ENCODE measurements around the gene ZNF580. TPM values are rescaled to one million over a fixed set of nuclear protein-coding genes. Genes with fewer than 3 reads are reported as not detected.

The ZNF580 gene
- total and polyA plus RNA-seq, 3 experiments from 2014 or later, result 15.2 to 41.3 (median 39.6) TPM

DNA sequence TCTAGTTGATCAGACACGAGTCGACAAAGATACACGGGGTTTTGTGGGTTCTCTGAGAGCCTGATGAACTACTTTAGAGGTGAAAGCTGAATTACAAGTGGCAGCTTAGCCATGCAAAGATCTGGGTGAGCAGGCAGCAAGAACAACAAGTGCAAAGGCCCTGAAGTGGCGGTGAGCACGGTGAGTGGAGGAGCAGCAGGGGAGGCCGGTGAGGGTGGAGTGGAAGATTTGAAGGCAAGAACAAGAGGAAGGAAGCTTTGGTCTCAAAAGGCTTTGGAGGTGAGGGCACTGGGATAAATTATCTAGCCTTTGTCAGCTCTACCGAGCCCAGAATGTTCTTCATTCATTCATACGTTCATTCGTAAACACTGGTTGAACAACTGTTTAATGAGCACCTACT, 34.0 kb upstream of the ZNF580 start:
- no peaks in the 10 kb centered on the region for H3K27me3 Mint-ChIP-seq
- H3K27ac Mint-ChIP-seq, result peak overlapping the region; percentile 43 to 98 (median 94)
- no peak for DNase-seq
- POLR2A ChIA-PET, result interaction anchor here (0.8 to 2.0 kb wide), 5 partner anchors 17 to 48 kb away, joined by 3 to 9 read pairs (median 3); partner anchors contain the start of gene ZNF784
- H3K4me1 Mint-ChIP-seq, result peaks cover 50 to 70% (median 69%) of the 10 kb centered on the region in 3 donors
- peak overlapping the region; percentile 13 to 93 (median 89) for H3K4me3 Mint-ChIP-seq
- Histone ChIP-seq H3K4me3 (ENCODE audit: low read length) (no peak overlapping the region), H3K27me3 (ENCODE audit: insufficient read depth, low read length, poor library complexity, severe bottlenecking) (no peaks in the 10 kb centered on the region), H3K4me1 (ENCODE audit: insufficient read depth, low read length) (peaks cover 26% of the 10 kb centered on the region), H3K27ac (ENCODE audit: low read depth, low read length) (peak overlapping the region; percentile 80), H3K36me3 (ENCODE audit: insufficient read depth, low read length) (peaks cover 6% of the 10 kb centered on the region), H3K9me3 (ENCODE audit: low read length) (no peaks in the 10 kb centered on the region)
- no peaks in the 10 kb centered on the region for H3K9me3 Mint-ChIP-seq
- CTCF ChIA-PET, result interaction anchor here (1.0 to 3.3 kb wide), 18 partner anchors 8 to 140 kb away, joined by 3 to 67 read pairs (median 8); partner anchors contain the start of genes U2AF2 and ZNF784
- H3K36me3 Mint-ChIP-seq, result peaks cover 4 to 55% (median 8%) of the 10 kb centered on the region in 3 donors

DNA sequence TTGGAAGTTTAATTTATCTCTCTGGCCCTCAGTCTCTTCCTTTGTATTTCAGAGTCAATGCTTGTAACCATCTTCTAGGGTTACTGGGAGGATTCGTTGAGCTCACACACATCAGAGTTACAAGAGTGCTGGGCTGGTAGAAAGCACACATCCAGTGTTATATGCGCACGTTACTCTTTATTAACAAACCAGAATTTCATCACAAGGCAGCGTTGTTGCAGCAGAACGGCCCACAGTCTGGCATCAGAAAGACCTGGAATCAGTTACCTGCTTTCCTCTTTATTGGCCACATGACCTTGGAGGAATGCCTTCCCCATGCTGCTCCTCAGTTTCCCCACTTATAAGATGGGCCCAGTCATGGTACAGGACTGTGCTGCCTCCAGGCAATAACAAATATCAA, 31.5 kb upstream of the ZNF580 start:
- H3K4me1 ChIP-seq (ENCODE audit: insufficient read depth, low read length), result peaks cover 26% of the 10 kb centered on the region
- H3K9me3 ChIP-seq (ENCODE audit: low read length), result no peaks in the 10 kb centered on the region
- no peaks in the 10 kb centered on the region for H3K9me3 Mint-ChIP-seq
- peaks cover 4 to 63% (median 8%) of the 10 kb centered on the region in 3 donors for H3K36me3 Mint-ChIP-seq
- no peak overlapping the region for H3K4me3 ChIP-seq (ENCODE audit: low read length)
- no peaks in the 10 kb centered on the region for H3K27me3 ChIP-seq (ENCODE audit: insufficient read depth, low read length, poor library complexity, severe bottlenecking)
- ChIA-PET CTCF (interaction anchor here (1.4 kb wide), 1 partner anchor 14 kb away, joined by 4 read pairs; the partner anchor contains the start of gene ZNF784), POLR2A (no interaction called here)
- no peak overlapping the region for H3K4me3 Mint-ChIP-seq
- DNase-seq, result no peak
- H3K27me3 Mint-ChIP-seq, result no peaks in the 10 kb centered on the region
- peaks cover 6% of the 10 kb centered on the region for H3K36me3 ChIP-seq (ENCODE audit: insufficient read depth, low read length)
- peaks cover 50 to 73% (median 72%) of the 10 kb centered on the region in 3 donors for H3K4me1 Mint-ChIP-seq
- no peak overlapping the region for H3K27ac ChIP-seq (ENCODE audit: low read depth, low read length)
- peak overlapping the region in 2 of 8 donors; percentile 54 to 72 for H3K27ac Mint-ChIP-seq

DNA sequence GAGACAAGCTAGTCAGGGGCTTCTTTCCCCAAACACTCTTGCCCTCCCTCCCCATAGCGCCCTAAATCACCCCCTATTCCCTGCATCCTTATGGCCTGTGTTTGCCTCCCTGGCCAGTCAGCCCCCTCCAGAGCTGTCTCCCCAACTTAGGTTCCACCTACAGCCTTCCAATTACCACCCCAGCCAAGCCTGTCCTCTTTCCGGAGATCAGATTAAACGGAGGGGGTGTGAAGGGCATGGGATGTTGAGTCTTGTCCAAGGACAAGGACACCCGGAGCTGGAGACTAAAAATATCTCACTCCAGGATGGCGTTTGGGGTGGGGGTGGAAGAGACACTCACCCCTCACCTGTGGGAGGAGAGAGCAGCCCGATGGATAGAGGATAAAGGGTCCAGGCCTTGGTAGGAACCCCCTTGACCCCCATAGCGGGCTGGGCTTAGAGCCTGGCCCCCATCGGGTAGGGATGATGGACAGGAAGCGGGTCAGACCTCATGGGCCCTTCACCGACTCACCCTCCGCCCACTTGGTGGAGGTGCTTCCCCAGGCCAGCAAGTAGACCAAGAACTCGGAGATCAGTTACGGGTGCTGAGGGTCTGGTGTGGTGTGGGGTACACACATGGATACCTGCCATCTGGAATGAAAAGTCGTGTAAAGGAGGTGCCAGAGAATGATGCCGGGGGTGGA, 29.4 kb upstream of the ZNF580 start:
- Mint-ChIP-seq H3K27ac (peak overlapping the region in 3 of 8 donors; percentile 19 to 75 (median 46)), H3K36me3 (peaks cover 4 to 61% (median 8%) of the 10 kb centered on the region in 3 donors), H3K4me1 (peaks cover 36 to 60% (median 57%) of the 10 kb centered on the region in 3 donors), H3K4me3 (peak overlapping the region in 1 of 7 donors; percentile 18), H3K27me3 (no peaks in the 10 kb centered on the region), H3K9me3 (no peaks in the 10 kb centered on the region)
- peaks cover 13% of the 10 kb centered on the region for H3K4me1 ChIP-seq (ENCODE audit: insufficient read depth, low read length)
- no peak overlapping the region for H3K27ac ChIP-seq (ENCODE audit: low read depth, low read length)
- H3K4me3 ChIP-seq (ENCODE audit: low read length), result no peak overlapping the region
- ChIA-PET CTCF (interaction anchor here (0.9 kb wide), 1 partner anchor 108 kb away, joined by 3 read pairs; no protein-coding TSS in a partner anchor), POLR2A (no interaction called here)
- no peak for DNase-seq
- no peaks in the 10 kb centered on the region for H3K27me3 ChIP-seq (ENCODE audit: insufficient read depth, low read length, poor library complexity, severe bottlenecking)
- H3K9me3 ChIP-seq (ENCODE audit: low read length), result no peaks in the 10 kb centered on the region
- H3K36me3 ChIP-seq (ENCODE audit: insufficient read depth, low read length), result peaks cover 6% of the 10 kb centered on the region

DNA sequence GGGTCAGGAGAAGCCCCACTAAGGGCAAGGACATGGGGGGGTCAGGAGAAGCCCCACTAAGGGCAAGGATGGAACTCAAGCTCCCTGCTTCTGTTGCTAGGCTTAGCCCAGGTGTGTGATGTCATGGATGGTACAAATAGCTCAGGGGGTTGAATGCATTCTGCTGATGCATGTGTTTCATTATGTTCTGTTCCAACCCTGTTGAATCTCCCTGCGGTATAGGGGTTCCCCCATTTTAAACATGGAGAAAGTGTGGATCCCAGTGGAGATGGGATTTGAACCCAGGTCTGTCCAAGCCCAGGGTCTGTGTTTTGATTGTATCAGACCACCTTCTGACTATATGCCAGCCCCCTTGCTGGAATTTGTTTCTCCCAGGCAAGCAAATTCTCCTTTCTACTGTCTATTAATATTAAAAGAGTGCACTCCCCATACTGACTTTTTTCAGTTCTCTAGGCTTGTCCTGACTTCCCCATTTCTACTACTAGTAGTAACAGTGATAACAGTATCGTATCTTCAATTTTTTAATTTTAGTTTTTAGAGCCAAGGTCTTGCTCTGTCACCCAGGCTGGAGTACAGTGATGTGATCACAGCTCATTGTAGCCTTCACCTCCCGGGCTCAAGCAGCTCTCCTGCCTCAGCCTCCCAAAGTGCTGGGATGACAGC, 28.7 kb upstream of the ZNF580 start:
- Mint-ChIP-seq H3K27me3 (no peaks in the 10 kb centered on the region), H3K4me1 (peaks cover 30 to 53% (median 51%) of the 10 kb centered on the region in 3 donors), H3K4me3 (no peak overlapping the region), H3K27ac (peak overlapping the region in 6 of 8 donors; percentile 9 to 72 (median 42)), H3K36me3 (peaks cover 4 to 62% (median 8%) of the 10 kb centered on the region in 3 donors), H3K9me3 (no peaks in the 10 kb centered on the region)
- no peaks in the 10 kb centered on the region for H3K9me3 ChIP-seq (ENCODE audit: low read length)
- H3K4me1 ChIP-seq (ENCODE audit: insufficient read depth, low read length), result peaks cover 6% of the 10 kb centered on the region
- no peaks in the 10 kb centered on the region for H3K27me3 ChIP-seq (ENCODE audit: insufficient read depth, low read length, poor library complexity, severe bottlenecking)
- no peak for DNase-seq
- ChIA-PET POLR2A (no interaction called here), CTCF (no interaction called here)
- H3K27ac ChIP-seq (ENCODE audit: low read depth, low read length), result no peak overlapping the region
- no peak overlapping the region for H3K4me3 ChIP-seq (ENCODE audit: low read length)
- peaks cover 6% of the 10 kb centered on the region for H3K36me3 ChIP-seq (ENCODE audit: insufficient read depth, low read length)

DNA sequence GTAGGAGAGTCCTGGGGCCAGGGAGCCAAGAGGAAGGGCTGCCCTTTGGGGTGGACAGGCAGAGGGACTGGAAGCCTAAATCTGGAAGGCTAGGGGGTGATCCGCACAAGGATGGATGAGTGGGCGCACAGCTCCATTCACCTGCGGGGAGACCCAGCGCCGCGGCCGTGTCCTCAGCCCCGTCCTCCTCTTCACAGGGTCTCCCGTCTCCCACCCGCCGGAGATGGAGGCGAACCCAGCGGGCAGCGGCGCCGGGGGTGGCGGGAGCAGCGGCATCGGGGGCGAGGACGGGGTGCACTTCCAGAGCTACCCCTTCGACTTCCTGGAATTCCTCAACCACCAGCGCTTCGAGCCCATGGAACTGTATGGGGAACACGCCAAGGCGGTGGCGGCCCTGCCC, 27.4 kb upstream of the ZNF580 start:
- Mint-ChIP-seq H3K27me3 (no peaks in the 10 kb centered on the region), H3K36me3 (peaks cover 4 to 60% (median 9%) of the 10 kb centered on the region in 3 donors), H3K9me3 (no peaks in the 10 kb centered on the region), H3K4me3 (no peak overlapping the region), H3K4me1 (peaks cover 24 to 42% (median 41%) of the 10 kb centered on the region in 3 donors), H3K27ac (peak overlapping the region in 1 of 8 donors; percentile 47)
- Histone ChIP-seq H3K4me3 (ENCODE audit: low read length) (no peak overlapping the region), H3K4me1 (ENCODE audit: insufficient read depth, low read length) (no peaks in the 10 kb centered on the region), H3K27ac (ENCODE audit: low read depth, low read length) (no peak overlapping the region), H3K27me3 (ENCODE audit: insufficient read depth, low read length, poor library complexity, severe bottlenecking) (no peaks in the 10 kb centered on the region), H3K36me3 (ENCODE audit: insufficient read depth, low read length) (peaks cover 6% of the 10 kb centered on the region), H3K9me3 (ENCODE audit: low read length) (no peaks in the 10 kb centered on the region)
- ChIA-PET POLR2A (no interaction called here), CTCF (interaction anchor here (0.5 kb wide), 1 partner anchor 18 kb away, joined by 3 read pairs; no protein-coding TSS in a partner anchor)
- no peak for DNase-seq

DNA sequence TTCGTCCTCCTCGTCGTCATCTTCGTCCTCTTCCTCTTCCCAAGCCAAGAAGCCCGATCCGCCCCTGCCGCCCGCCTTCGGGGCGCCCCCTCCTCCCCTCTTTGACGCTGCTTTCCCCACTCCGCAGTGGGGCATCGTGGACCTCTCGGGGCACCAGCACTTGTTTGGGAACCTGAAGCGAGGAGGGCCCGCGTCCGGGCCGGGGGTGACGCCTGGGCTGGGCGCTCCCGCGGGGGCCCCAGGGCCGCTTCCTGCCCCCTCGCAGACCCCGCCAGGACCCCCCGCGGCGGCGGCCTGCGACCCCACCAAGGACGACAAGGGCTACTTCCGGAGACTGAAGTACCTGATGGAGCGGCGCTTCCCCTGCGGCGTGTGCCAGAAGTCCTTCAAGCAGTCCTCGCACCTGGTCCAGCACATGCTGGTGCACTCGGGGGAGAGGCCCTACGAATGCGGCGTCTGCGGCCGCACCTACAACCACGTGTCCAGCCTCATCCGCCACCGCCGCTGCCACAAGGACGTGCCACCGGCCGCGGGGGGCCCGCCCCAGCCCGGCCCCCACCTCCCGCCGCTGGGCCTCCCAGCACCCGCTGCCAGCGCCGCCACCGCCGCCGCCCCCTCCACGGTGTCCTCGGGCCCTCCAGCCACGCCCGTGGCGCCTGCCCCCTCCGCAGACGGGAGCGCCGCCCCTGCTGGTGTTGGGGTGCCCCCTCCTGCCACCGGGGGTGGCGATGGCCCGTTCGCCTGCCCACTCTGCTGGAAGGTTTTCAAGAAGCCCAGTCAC, 26.7 kb upstream of the ZNF580 start:
- Mint-ChIP-seq H3K4me1 (peaks cover 22 to 36% (median 36%) of the 10 kb centered on the region in 3 donors), H3K27me3 (no peaks in the 10 kb centered on the region), H3K27ac (no peak overlapping the region), H3K9me3 (no peaks in the 10 kb centered on the region), H3K36me3 (peaks cover 4 to 54% (median 11%) of the 10 kb centered on the region in 3 donors), H3K4me3 (no peak overlapping the region)
- Histone ChIP-seq H3K4me3 (ENCODE audit: low read length) (no peak overlapping the region), H3K27ac (ENCODE audit: low read depth, low read length) (no peak overlapping the region), H3K27me3 (ENCODE audit: insufficient read depth, low read length, poor library complexity, severe bottlenecking) (no peaks in the 10 kb centered on the region), H3K36me3 (ENCODE audit: insufficient read depth, low read length) (peaks cover 6% of the 10 kb centered on the region), H3K4me1 (ENCODE audit: insufficient read depth, low read length) (no peaks in the 10 kb centered on the region), H3K9me3 (ENCODE audit: low read length) (no peaks in the 10 kb centered on the region)
- DNase-seq, result no peak
- ChIA-PET POLR2A (no interaction called here), CTCF (interaction anchor here (0.5 kb wide), 1 partner anchor 18 kb away, joined by 3 read pairs; no protein-coding TSS in a partner anchor)

DNA sequence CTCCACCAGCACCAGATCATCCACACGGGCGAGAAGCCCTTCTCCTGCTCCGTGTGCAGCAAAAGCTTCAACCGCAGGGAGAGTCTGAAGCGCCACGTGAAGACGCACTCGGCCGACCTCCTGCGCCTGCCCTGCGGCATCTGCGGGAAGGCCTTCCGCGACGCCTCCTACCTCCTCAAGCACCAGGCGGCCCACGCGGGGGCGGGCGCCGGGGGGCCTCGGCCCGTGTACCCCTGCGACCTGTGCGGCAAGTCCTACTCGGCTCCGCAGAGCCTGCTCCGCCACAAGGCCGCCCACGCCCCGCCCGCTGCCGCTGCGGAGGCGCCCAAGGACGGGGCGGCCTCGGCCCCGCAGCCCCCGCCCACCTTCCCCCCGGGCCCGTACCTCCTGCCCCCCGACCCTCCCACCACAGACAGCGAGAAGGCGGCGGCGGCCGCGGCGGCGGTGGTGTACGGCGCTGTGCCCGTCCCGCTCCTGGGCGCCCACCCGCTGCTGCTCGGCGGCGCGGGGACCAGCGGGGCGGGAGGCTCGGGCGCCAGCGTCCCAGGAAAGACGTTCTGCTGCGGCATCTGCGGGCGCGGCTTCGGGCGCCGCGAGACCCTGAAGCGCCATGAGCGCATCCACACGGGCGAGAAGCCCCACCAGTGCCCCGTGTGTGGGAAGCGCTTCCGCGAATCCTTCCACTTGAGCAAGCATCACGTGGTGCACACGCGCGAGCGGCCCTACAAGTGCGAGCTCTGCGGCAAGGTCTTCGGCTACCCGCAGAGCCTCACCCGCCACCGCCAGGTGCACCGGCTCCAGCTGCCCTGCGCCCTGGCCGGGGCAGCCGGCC, 25.9 kb upstream of the ZNF580 start:
- H3K36me3 ChIP-seq (ENCODE audit: insufficient read depth, low read length), result peaks cover under 1% of the 10 kb centered on the region
- no peak overlapping the region for H3K4me3 Mint-ChIP-seq
- H3K4me1 Mint-ChIP-seq, result peaks cover 20 to 35% (median 34%) of the 10 kb centered on the region in 3 donors
- no peaks in the 10 kb centered on the region for H3K9me3 Mint-ChIP-seq
- no peaks in the 10 kb centered on the region for H3K9me3 ChIP-seq (ENCODE audit: low read length)
- H3K27me3 Mint-ChIP-seq, result no peaks in the 10 kb centered on the region
- POLR2A ChIA-PET, result interaction anchor here (0.5 kb wide), 1 partner anchor 20 kb away, joined by 6 read pairs; no protein-coding TSS in a partner anchor
- no peaks in the 10 kb centered on the region for H3K27me3 ChIP-seq (ENCODE audit: insufficient read depth, low read length, poor library complexity, severe bottlenecking)
- H3K27ac Mint-ChIP-seq, result no peak overlapping the region
- DNase-seq, result no peak
- no peak overlapping the region for H3K27ac ChIP-seq (ENCODE audit: low read depth, low read length)
- peaks cover under 1 to 48% (median 7%) of the 10 kb centered on the region in 3 donors for H3K36me3 Mint-ChIP-seq
- CTCF ChIA-PET, result interaction anchor here (0.7 kb wide), 1 partner anchor 17 kb away, joined by 3 read pairs; no protein-coding TSS in a partner anchor
- no peak overlapping the region for H3K4me3 ChIP-seq (ENCODE audit: low read length)
- H3K4me1 ChIP-seq (ENCODE audit: insufficient read depth, low read length), result no peaks in the 10 kb centered on the region

All from CD8-positive, alpha-beta memory T cell (primary cell).